GM12873 (cell line): Measurements from ENCODE around the gene TMUB2.

Source experiments
- TF ChIP-seq, protein P1 (sequence below): IDR thresholded peaks from 2 replicates; pipeline ENCODE4 v1.5.1; 2012; ENCODE audit warnings: low read depth, mild to moderate bottlenecking, moderate library complexity, low read length, control low read depth; ENCODE audit not compliant: insufficient read depth; ENCODE audit errors: missing control alignments

Gene TMUB2

GRCh38 chr17:44186307-44187130, at the start of gene TMUB2:
Gene TMUB2, plus strand, starts transcription at chr17:44186972. Its CDS starts 737 bp downstream, at chr17:44187709.
- TF ChIP-seq, protein P1, sequence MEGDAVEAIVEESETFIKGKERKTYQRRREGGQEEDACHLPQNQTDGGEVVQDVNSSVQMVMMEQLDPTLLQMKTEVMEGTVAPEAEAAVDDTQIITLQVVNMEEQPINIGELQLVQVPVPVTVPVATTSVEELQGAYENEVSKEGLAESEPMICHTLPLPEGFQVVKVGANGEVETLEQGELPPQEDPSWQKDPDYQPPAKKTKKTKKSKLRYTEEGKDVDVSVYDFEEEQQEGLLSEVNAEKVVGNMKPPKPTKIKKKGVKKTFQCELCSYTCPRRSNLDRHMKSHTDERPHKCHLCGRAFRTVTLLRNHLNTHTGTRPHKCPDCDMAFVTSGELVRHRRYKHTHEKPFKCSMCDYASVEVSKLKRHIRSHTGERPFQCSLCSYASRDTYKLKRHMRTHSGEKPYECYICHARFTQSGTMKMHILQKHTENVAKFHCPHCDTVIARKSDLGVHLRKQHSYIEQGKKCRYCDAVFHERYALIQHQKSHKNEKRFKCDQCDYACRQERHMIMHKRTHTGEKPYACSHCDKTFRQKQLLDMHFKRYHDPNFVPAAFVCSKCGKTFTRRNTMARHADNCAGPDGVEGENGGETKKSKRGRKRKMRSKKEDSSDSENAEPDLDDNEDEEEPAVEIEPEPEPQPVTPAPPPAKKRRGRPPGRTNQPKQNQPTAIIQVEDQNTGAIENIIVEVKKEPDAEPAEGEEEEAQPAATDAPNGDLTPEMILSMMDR = no peak

DNA sequence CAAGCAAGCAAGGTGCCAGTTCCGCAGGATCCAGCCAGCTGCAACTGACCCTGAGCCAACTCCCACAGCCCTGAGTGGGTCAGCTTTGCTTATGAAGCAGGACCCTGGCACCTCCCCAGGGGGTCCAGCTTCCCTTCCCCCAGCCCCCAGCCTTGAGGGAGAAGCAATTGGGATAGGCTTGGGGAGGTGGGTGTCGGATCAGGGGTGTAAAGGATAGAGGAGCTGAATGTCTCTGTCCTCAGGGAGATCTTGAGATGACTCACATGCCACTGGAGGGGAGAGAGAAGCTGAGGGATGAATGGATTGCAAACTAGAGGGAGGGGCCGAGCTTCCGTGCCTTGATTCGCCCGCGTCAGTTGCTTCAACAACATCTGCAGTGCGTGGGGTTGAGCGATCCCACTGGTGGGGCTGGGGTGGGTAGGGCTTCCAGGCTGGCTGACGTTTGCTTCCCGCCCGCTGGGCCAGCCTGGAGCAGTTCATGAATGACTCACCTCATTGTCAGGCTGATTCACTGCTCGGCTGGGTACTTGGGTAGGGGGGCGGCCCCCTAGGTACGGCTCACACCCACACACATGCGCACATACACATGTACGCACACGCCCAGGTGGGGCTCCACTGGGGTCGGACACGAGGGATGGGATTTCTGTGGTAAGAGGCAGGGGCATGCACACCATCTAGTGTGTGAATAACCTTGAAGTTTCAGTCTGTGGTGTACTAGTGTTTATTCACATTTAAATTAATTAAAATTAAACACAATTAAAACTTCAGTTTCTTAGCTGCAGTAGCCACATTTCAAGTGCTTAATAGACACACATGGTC, 48.7 kb upstream of the TMUB2 start:
- TF ChIP-seq, protein P1 = no peak

DNA sequence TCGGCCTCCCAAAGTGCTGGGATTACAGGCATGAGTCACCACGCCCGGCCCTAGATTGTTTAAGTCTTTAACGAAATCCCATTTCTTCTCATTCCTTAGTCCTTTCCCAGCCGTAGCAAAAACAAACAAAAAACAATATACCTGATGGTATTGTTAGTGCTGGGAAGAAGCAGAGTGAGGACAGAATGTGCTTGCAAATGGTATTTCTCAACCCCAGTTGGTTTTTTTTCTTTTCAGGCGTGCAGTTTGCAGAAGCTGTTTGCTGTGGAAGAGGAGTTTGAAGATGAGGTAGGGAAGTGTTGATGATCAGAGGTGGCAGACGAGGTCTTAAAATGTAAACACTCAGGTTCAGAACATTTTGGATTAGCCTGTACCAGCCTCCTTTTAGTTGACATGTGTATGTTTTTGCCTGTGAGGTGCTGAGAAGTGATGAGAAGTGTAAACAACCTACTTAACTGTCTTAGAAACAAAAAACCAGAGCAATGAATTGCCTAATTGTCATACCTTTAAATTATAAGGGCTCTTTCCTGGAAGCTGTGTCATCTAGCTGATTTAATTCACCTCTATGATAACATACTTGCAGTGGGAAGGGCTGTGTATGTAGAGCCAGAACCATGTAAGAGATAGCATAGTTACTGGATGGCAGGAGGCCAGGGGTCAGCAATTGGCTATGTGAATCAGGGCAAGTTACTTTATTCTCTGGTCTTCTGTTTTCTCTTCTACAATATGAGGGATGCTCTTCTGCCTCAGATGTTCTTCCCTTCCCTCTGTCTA, 41.6 kb upstream of the TMUB2 start:
- TF ChIP-seq, protein P1 = no peak

DNA sequence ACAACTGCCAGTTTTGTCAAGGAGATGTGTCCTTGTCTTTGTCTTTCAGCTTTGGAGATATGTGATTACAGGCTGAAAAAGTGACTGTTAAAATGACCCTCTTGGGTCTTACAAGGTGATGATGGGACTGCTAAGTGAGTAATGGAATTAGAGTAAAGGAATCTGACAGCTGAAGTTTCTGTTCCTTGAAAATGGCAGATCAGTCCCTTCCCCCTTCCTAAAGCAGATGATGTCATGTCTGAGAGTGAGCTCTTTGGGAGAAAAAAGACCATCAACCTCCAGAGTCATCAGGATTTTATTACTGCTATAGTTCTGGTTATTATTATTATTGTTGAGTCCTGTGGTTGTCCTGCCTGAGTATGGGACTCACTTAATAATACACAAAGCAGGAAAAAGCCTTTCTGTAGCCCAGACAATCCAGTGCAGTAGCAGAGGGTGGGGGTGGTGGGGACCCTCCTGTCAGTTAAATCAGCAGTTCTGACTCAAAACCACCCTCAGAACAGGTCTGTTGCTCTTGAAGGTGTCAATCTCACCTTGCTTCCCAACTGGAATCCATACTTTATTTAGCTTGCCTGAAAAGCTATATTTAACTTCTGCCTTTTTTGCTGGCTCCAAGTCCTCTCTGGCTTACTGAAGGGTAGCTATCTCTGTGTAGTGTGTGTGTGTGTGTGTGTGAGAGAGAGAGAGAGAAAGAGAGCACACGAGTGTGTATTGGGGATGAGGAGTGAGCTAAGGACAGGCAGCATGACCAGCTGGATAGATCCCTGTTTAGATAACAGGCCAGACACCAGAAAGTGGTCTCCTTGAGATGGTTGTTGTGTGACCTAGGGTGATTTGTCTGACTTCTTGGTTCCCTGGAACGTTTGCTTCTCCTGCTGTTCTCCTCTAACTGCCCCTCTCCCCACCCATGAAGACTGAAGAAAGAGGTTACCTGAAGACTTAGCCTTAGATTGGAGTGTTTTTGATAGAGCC, 40.1 kb upstream of the TMUB2 start:
- TF ChIP-seq, protein P1 = no peak

DNA sequence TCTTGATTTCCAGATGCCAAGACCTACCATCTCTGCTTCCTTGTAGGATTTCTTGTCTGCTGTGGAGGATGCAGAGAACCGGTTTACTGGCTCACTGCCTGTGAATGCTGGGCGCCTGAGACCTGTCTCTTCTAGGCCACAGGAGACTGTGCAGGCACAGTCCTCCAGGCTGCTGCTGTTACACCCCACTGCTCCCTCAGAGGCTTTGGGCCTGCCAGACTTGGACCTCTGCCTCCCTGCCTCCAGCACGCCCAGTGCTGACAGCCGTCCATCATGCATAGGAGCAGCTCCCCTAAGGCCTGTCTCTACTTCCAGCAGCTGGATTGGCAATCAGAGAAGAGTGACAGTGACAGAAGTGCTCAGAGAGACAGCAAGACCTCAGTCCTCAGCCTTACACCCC, 39.0 kb upstream of the TMUB2 start:
- TF ChIP-seq, protein P1 = no peak

DNA sequence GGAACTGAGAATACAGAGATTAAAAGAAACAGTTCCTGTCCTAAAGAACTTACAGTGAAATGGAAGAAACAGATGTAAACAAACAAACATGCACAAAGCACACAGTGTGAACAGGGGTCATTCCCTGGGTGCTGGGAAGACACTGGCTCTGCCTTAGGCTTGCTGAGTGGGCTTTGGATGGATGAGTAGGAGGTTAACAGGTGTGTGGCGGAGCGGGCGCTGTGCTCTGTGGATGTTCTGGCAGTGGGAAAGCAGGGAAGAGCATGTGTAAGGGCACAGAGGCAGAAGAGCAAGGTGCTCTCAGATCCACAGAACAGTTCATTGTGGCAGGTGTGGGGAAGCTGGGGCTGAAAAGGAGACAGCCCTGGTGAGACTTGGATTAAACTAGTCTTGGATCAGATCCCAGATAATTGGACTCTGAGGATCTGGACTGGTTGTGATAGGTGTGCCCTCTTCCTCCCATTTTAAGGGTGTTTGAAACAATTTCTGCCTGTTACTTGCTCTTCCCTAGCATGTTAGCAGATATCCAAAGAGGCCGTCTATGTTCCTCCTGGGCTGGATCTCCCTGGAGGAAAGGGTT, 36.9 kb upstream of the TMUB2 start:
- TF ChIP-seq, protein P1 = no peak
